ENCODE measurements around the gene SLC25A29. TPM values are rescaled to one million over a fixed set of nuclear protein-coding genes. Genes with fewer than 3 reads are reported as not detected.
"Not testable (repeated sequence)": the region's sequence is repeated elsewhere in the genome, so short reads cannot be mapped to it uniquely, and the experiment has no call there.

Gene SLC25A29
- total RNA-seq, 1 donor from 2014 or later = 15.9 TPM

GRCh38 chr14:100313464-100314230 is 7.4 kb upstream of the SLC25A29 start:
- H3K27ac Mint-ChIP-seq = no peak overlapping the region
- intact Hi-C loops (cut with micrococcal nuclease) = no loop called here
- H3K36me3 Mint-ChIP-seq (ENCODE audit: low read depth) = no peaks in the 10 kb centered on the region
- no peak for DNase-seq (ENCODE audit: low spot score)
- H3K4me3 Mint-ChIP-seq = no peak overlapping the region
- no peaks in the 10 kb centered on the region for H3K4me1 Mint-ChIP-seq (ENCODE audit: low read depth)
- H3K27me3 Mint-ChIP-seq (ENCODE audit: insufficient read depth) = peaks cover 28% of the 10 kb centered on the region
- H3K9me3 Mint-ChIP-seq = no peaks in the 10 kb centered on the region

- Mint-ChIP-seq H3K27me3 (ENCODE audit: insufficient read depth) (peaks cover 30% of the 10 kb centered on the region), H3K9me3 (no peaks in the 10 kb centered on the region), H3K4me1 (ENCODE audit: low read depth) (no peaks in the 10 kb centered on the region), H3K4me3 (no peak overlapping the region), H3K27ac (no peak overlapping the region), H3K36me3 (ENCODE audit: low read depth) (no peaks in the 10 kb centered on the region)
- DNase-seq (ENCODE audit: low spot score) = no peak
- intact Hi-C loops (cut with micrococcal nuclease) = no loop called here
Observed at GRCh38 chr14:100312877-100313400, 6.7 kb upstream of the SLC25A29 start.

GRCh38 chr14:100312110-100312876 is 6.0 kb upstream of the SLC25A29 start:
- not testable (repeated sequence) for H3K27ac Mint-ChIP-seq; H3K4me1 Mint-ChIP-seq (ENCODE audit: low read depth)
- H3K27me3 Mint-ChIP-seq (ENCODE audit: insufficient read depth) = peaks cover 30% of the 10 kb centered on the region

GRCh38 chr14:100309028-100309737 is 2.9 kb upstream of the SLC25A29 start:
- Mint-ChIP-seq H3K27me3 (ENCODE audit: insufficient read depth) (peaks cover 33% of the 10 kb centered on the region), H3K9me3 (no peaks in the 10 kb centered on the region), H3K4me3 (no peak overlapping the region), H3K4me1 (ENCODE audit: low read depth) (peaks cover 8% of the 10 kb centered on the region), H3K27ac (no peak overlapping the region), H3K36me3 (ENCODE audit: low read depth) (no peaks in the 10 kb centered on the region)
- intact Hi-C loops (cut with micrococcal nuclease) = no loop called here
- no peak for DNase-seq (ENCODE audit: low spot score)

More at GRCh38 chr14:100312110-100312876, 6.0 kb upstream of the SLC25A29 start:
- DNase-seq (ENCODE audit: low spot score); H3K4me3 Mint-ChIP-seq; H3K36me3 Mint-ChIP-seq (ENCODE audit: low read depth); intact Hi-C loops (cut with micrococcal nuclease); H3K9me3 Mint-ChIP-seq: not testable (repeated sequence)

GRCh38 chr14:100308427-100308792 is 2.2 kb upstream of the SLC25A29 start:
- H3K36me3 Mint-ChIP-seq (ENCODE audit: low read depth); H3K9me3 Mint-ChIP-seq; H3K27ac Mint-ChIP-seq; H3K4me3 Mint-ChIP-seq; intact Hi-C loops (cut with micrococcal nuclease); DNase-seq (ENCODE audit: low spot score): not testable (repeated sequence)
- Mint-ChIP-seq H3K4me1 (ENCODE audit: low read depth) (peaks cover 13% of the 10 kb centered on the region), H3K27me3 (ENCODE audit: insufficient read depth) (peaks cover 33% of the 10 kb centered on the region)

- no peak for DNase-seq (ENCODE audit: low spot score)
- no peaks in the 10 kb centered on the region for H3K9me3 Mint-ChIP-seq
- peaks cover 29% of the 10 kb centered on the region for H3K27me3 Mint-ChIP-seq (ENCODE audit: insufficient read depth)
- intact Hi-C loops (cut with micrococcal nuclease) = no loop called here
- H3K4me1 Mint-ChIP-seq (ENCODE audit: low read depth) = peaks cover 18% of the 10 kb centered on the region
- H3K27ac Mint-ChIP-seq = no peak overlapping the region
- no peaks in the 10 kb centered on the region for H3K36me3 Mint-ChIP-seq (ENCODE audit: low read depth)
- H3K4me3 Mint-ChIP-seq = peak overlapping the region; percentile 64
Observed at GRCh38 chr14:100307766-100308426, 1.7 kb upstream of the SLC25A29 start.

GRCh38 chr14:100306998-100307765 is 938 bp upstream of the SLC25A29 start:
- peaks cover 29% of the 10 kb centered on the region for H3K27me3 Mint-ChIP-seq (ENCODE audit: insufficient read depth)
- H3K4me1 Mint-ChIP-seq (ENCODE audit: low read depth) = peaks cover 22% of the 10 kb centered on the region
- no peak overlapping the region for H3K27ac Mint-ChIP-seq
- H3K36me3 Mint-ChIP-seq (ENCODE audit: low read depth) = no peaks in the 10 kb centered on the region
- no peaks in the 10 kb centered on the region for H3K9me3 Mint-ChIP-seq
- peak overlapping the region; percentile 64 for H3K4me3 Mint-ChIP-seq
- no peak for DNase-seq (ENCODE audit: low spot score)
- intact Hi-C loops (cut with micrococcal nuclease) = loop anchor here (1.0 kb wide), 1 partner anchor 11 kb away; no protein-coding TSS in a partner anchor

GRCh38 chr14:100305324-100306100 is 732 bp downstream of the SLC25A29 start:
- DNase-seq (ENCODE audit: low spot score) = peak; percentile 14
- no peaks in the 10 kb centered on the region for H3K36me3 Mint-ChIP-seq (ENCODE audit: low read depth)
- H3K27me3 Mint-ChIP-seq (ENCODE audit: insufficient read depth) = peaks cover 18% of the 10 kb centered on the region
- peak overlapping the region; percentile 14 for H3K27ac Mint-ChIP-seq
- intact Hi-C loops (cut with micrococcal nuclease) = loop anchor here (1.0 kb wide), 2 partner anchors 13 to 20 kb away; no protein-coding TSS in a partner anchor
- H3K9me3 Mint-ChIP-seq = no peaks in the 10 kb centered on the region
- peaks cover 22% of the 10 kb centered on the region for H3K4me1 Mint-ChIP-seq (ENCODE audit: low read depth)
- H3K4me3 Mint-ChIP-seq = peak overlapping the region; percentile 81

GRCh38 chr14:100304825-100305323 is 1.4 kb downstream of the SLC25A29 start:
- Mint-ChIP-seq H3K4me1 (ENCODE audit: low read depth) (peaks cover 22% of the 10 kb centered on the region), H3K36me3 (ENCODE audit: low read depth) (no peaks in the 10 kb centered on the region), H3K27me3 (ENCODE audit: insufficient read depth) (peaks cover 16% of the 10 kb centered on the region), H3K27ac (peak overlapping the region; percentile 14), H3K9me3 (no peaks in the 10 kb centered on the region), H3K4me3 (peak overlapping the region; percentile 81)
- intact Hi-C loops (cut with micrococcal nuclease) = loop anchor here (1.0 kb wide), 1 partner anchor 20 kb away; no protein-coding TSS in a partner anchor
- no peak for DNase-seq (ENCODE audit: low spot score)

- peaks cover 12% of the 10 kb centered on the region for H3K27me3 Mint-ChIP-seq (ENCODE audit: insufficient read depth)
- H3K27ac Mint-ChIP-seq = no peak overlapping the region
Observed at GRCh38 chr14:100303925-100304324, 2.3 kb downstream of the SLC25A29 start.

GRCh38 chr14:100303179-100303578 is 3.1 kb downstream of the SLC25A29 start:
- Mint-ChIP-seq H3K9me3 (no peaks in the 10 kb centered on the region), H3K4me3 (no peak overlapping the region), H3K27me3 (ENCODE audit: insufficient read depth) (peaks cover 7% of the 10 kb centered on the region), H3K36me3 (ENCODE audit: low read depth) (no peaks in the 10 kb centered on the region), H3K27ac (no peak overlapping the region), H3K4me1 (ENCODE audit: low read depth) (peaks cover 22% of the 10 kb centered on the region)
- intact Hi-C loops (cut with micrococcal nuclease) = loop anchor here (1.0 kb wide), 1 partner anchor 74 kb away; no protein-coding TSS in a partner anchor
- DNase-seq (ENCODE audit: low spot score) = no peak

More at GRCh38 chr14:100303925-100304324, 2.3 kb downstream of the SLC25A29 start:
- Mint-ChIP-seq H3K36me3 (ENCODE audit: low read depth) (no peaks in the 10 kb centered on the region), H3K9me3 (no peaks in the 10 kb centered on the region), H3K4me3 (no peak overlapping the region), H3K4me1 (ENCODE audit: low read depth) (peaks cover 22% of the 10 kb centered on the region)
- DNase-seq (ENCODE audit: low spot score) = no peak
- intact Hi-C loops (cut with micrococcal nuclease) = loop anchor here (1.0 kb wide), 1 partner anchor 73 kb away; no protein-coding TSS in a partner anchor

All from activated T-helper 1 cell treated with anti-CD3 and anti-CD28 coated beads, Interleukin-12 subunit alpha, Interleukin-12 subunit beta, Interleukin-2, Interleukin-4 antibody, amounts not matched to agents 30 ng/mL and 10 ng/mL and 1 ng/mL, durations not matched to agents 14 hours and 24 hours and 36 hours (primary cell).